Measurements from ENCODE around the gene WDR88. TPM values are rescaled to one million over a fixed set of nuclear protein-coding genes. Genes with fewer than 3 reads are reported as not detected.

The WDR88 gene
- total and polyA plus RNA-seq, 2 of the 4 experiments (the other 2 are of a cell fraction) = not detected

DNA sequence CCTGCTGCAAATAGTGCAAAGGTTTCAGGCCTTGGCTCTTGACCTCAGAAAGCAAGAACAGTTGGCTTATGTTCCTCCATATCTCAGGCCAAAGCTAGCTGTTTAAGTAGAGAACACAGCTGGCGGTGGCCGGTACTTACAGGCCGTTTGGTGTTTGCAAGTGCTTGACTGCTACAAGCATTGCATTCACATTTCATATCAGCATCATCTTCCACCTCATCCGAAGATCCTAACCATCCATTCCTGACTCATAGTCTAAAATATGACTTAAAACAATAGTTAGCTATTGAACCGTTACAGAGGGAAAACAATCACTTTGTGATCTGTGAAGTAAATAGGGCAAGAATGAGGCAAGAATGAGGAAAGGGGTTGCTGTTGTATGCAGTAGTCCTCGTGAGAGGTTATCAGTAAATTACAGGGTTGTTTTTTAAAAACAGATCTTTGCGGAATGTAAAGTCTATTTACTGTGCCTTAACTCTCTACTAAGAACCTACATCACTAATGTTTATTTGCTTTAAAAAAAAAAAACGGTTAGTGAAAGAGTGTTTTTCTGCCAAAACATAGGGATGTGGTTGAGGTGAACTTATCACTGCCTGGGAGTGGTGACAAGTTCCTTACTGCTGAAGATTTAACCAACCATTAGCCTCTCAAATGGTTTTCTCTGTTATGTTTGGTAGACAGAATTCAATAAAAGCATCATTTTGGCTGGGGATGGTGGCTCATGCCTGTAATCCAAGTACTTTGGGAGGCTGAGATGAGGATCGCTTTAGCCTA lies 21.6 kb upstream of the WDR88 start:
- no peaks in the 10 kb centered on the region for H3K9me1 ChIP-seq (ENCODE audit: insufficient read depth, low read length)
- H3K4me3 ChIP-seq (ENCODE audit: insufficient read depth, low read depth, low read length) = no peak overlapping the region
- peak; percentile 93 for ATAC-seq (ENCODE audit: low read depth)
- no peak overlapping the region for H3K18ac ChIP-seq (ENCODE audit: low read depth, low read length)
- no peak overlapping the region for H2AFZ ChIP-seq (replicated peaks; ENCODE audit: low read length, poor library complexity)
- dilution Hi-C loops (cut with HindIII; ENCODE audit: low sequenced_read_pairs, unreplicated experiment) (no loop called here), in situ Hi-C loops (cut with MboI; ENCODE audit: low sequenced_read_pairs) (no loop called here), intact Hi-C loops (cut with micrococcal nuclease) (no loop called here)
- no CpG with 5 or more reads among the region's 9 CpGs for WGBS, 2 experiments (ENCODE audit: extremely low coverage in 2 of 2, insufficient read length in 1 of 2)
- no peaks in the 10 kb centered on the region for H4K20me1 ChIP-seq (ENCODE audit: insufficient read depth, low read length)
- H2AK9ac ChIP-seq (replicated peaks; ENCODE audit: low read depth, low read length, poor library complexity) = peak overlapping the region; percentile 4
- no peak overlapping the region for H3K4ac ChIP-seq (ENCODE audit: low read depth, low read length)
- POLR2A ChIA-PET (ENCODE audit: unreplicated experiment) = interaction anchor here (0.7 kb wide), 1 partner anchor 15 kb away, joined by 3 read pairs; no protein-coding TSS in a partner anchor
- H3K4me2 ChIP-seq (ENCODE audit: low read depth, low read length) = no peak overlapping the region
- H2BK120ac ChIP-seq (ENCODE audit: low read depth, low read length) = no peak overlapping the region; the same call in 1 of the 2 replicates
- peaks cover 49% of the 10 kb centered on the region for H3K36me3 ChIP-seq (ENCODE audit: control insufficient read depth, insufficient read depth, low read length)
- H2AK5ac ChIP-seq (ENCODE audit: low read depth, low read length) = no peak overlapping the region
- no peak overlapping the region for H3K14ac ChIP-seq (replicated peaks; ENCODE audit: low read depth, low read length)
- peaks cover 2% of the 10 kb centered on the region; the same call in 1 of the 2 replicates for H3K4me1 ChIP-seq (ENCODE audit: control insufficient read depth, insufficient read depth, low read length)
- no TSS peak for BruUV-seq (replicated peaks)
- peak; percentile 87 for DNase-seq
- no peaks in the 10 kb centered on the region for H3K27me3 ChIP-seq (ENCODE audit: control insufficient read depth, insufficient read depth, low read length)
- no peak overlapping the region for H4K8ac ChIP-seq (ENCODE audit: low read depth in 2 of 2, low read length in 2 of 2)
- no peaks in the 10 kb centered on the region for H3K9me3 ChIP-seq (ENCODE audit: control insufficient read depth, insufficient read depth, low read length)
- no peak overlapping the region for H4K91ac ChIP-seq (ENCODE audit: insufficient read depth, low read depth, low read length)
- no peak overlapping the region for H3K23ac ChIP-seq (ENCODE audit: low read depth, low read length)
- CTCF ChIA-PET = interaction anchor here (0.6 kb wide), 1 partner anchor 502 kb away, joined by 4 read pairs; no protein-coding TSS in a partner anchor
- no peak overlapping the region for H3K27ac ChIP-seq (ENCODE audit: insufficient read depth, low read length)
- H2BK20ac ChIP-seq (ENCODE audit: low read depth, low read length) = no peak overlapping the region
- no peaks in the 10 kb centered on the region for H3K79me1 ChIP-seq (ENCODE audit: low read depth in 1 of 2, low read length in 2 of 2)
- H3K56ac ChIP-seq (ENCODE audit: extremely low read depth, insufficient read depth, low read length) = no peak overlapping the region
- no peak overlapping the region for H4K5ac ChIP-seq (ENCODE audit: low read depth, low read length)
- no peak overlapping the region for H2BK15ac ChIP-seq (ENCODE audit: low read depth, low read length)
- TF ChIP-seq NFE2L2 (IDR thresholded peaks at IDR 0.05; ENCODE audit: low read depth, low read length) (no peak), POLR2A (IDR thresholded peaks at IDR 0.05; ENCODE audit: low read depth, low read length) (no peak), BHLHE40 (IDR thresholded peaks at IDR 0.05; ENCODE audit: low read depth, low read length) (no peak; the same call in 1 of the 2 replicates), CEBPB (IDR thresholded peaks at IDR 0.05; ENCODE audit: low read depth, low read length) (peak; percentile 72), MXI1 (IDR thresholded peaks at IDR 0.05; ENCODE audit: borderline replicate concordance, low read depth, low read length) (no peak), MAFK (IDR thresholded peaks at IDR 0.05; ENCODE audit: low read depth, low read length) (no peak), ELK1 (IDR thresholded peaks at IDR 0.05; ENCODE audit: borderline replicate concordance, low read depth, low read length) (no peak)
- H2BK5ac ChIP-seq (ENCODE audit: low read depth, low read length, poor library complexity, severe bottlenecking) = no peak overlapping the region
- no peak overlapping the region for H3K9ac ChIP-seq (ENCODE audit: low read depth, low read length)

All from IMR-90 (cell line).